Posterior cingulate gyrus (tissue), 11 donors: ENCODE data around the gene MACROD2.

Experiments
- DNase-seq, 10 donors: peaks; one replicate each; pipeline versions ENCODE4 v3.0.0 to v3.0.0-alpha.2; 2020 to 2021; ENCODE audit warnings: mixed read lengths in 3 of 10
- intact Hi-C: fragments of 100-400 bp; cut with DNase I; formaldehyde crosslinking; loops from one replicate; pipeline ENCODE4 v1.15.1; 2023

Gene MACROD2

DNA sequence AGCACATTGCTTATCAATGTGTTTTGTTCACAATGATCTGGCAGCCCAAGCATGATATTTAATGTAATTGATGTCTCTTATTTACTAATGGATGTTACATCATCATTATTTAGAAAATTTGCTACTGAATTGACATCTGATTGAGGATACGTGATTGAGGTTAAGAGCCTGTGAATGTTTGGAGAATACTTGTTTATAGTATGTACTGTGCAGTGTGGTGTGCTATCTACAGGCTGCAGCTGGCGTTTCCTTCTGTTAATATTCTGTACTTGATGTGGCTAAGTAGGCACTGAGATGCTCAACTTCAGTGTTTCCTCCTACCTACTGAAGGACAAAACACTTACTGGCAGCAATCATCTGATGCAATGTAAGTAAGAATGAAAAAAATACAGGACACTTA is 1051.7 kb downstream of the MACROD2 start:
- no peak for DNase-seq
- intact Hi-C loops: no loop called here

DNA sequence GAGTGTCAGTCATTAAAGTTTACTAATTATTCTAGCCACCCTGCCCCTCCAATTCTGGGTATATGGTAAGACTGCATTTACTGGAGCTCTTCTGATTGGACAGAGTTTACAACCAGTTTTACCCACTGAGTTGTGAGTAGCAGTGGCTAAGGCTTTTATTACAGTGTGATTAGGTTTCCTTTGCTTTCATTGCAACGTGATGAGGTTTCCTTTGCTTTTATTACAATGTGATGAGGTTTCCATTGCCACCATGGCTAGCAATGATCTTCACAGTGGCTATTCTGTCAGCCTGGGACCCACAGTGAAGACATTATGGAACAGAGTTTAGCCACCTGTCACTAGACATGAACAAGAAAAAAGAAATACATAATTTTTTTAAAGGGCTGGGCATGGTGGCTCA is 1052.3 kb downstream of the MACROD2 start:
- intact Hi-C loops: no loop called here

DNA sequence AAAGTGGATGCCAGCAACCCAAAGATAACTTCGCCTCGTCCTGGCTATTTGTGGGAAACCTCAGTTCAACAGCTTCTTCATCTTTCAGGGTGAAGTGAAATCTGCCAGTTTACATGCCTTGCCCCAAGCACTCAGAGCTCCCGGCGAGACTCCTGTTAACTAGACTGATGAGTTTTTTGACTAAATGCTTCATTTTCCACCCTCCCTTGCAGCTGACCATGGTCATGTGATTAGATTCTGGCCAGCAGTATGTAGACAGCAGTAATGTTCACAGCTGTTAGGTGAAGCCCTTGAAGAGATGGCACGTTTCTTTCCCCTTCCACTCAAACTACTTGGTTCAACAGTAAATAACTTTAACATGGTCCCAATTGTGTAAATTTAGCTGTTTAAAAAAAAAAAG is 1060.9 kb downstream of the MACROD2 start:
- no peak for DNase-seq
- intact Hi-C loops: no loop called here

More for the DNA sequence above, 1052.3 kb downstream of the MACROD2 start:
- DNase-seq: no peak

DNA sequence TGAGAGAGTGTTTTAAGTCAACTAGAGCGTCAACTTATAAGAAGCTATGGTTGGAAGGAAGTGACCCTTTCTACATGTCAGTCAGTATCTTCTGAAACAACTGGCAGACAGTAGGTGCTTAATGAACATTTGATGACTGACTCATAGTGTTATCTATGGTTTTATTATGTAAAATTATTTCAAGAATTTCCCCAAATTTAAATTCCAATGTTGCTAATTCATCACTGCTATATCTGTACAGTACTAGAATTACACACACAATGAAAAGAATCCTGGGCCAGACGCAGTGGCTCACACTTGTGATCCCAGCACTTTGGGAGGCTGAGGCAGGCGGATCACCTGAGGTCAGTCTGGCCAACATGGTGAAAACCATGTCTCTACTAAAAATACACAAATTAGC is 1063.5 kb downstream of the MACROD2 start:
- no peak for DNase-seq
- intact Hi-C loops: no loop called here

DNA sequence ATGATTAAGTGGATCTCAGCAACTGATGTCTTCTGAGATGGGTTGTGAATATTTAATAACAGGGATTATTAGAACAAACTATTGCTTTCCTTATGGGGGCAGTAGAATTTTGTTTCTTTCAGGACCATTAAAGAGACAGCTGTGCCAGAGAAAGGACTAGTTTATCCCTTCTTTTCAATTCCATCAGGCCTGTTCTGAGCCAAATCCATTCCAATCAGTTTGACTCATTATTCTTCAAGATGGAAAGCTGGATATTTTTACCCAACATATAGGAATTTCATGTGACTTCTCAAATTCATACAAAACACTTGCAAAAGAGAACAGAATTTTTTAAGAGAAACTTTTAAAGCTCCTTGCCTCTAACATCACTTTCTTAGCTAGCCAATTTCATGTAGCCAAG is 1064.1 kb downstream of the MACROD2 start:
- no peak for DNase-seq
- intact Hi-C loops: no loop called here

DNA sequence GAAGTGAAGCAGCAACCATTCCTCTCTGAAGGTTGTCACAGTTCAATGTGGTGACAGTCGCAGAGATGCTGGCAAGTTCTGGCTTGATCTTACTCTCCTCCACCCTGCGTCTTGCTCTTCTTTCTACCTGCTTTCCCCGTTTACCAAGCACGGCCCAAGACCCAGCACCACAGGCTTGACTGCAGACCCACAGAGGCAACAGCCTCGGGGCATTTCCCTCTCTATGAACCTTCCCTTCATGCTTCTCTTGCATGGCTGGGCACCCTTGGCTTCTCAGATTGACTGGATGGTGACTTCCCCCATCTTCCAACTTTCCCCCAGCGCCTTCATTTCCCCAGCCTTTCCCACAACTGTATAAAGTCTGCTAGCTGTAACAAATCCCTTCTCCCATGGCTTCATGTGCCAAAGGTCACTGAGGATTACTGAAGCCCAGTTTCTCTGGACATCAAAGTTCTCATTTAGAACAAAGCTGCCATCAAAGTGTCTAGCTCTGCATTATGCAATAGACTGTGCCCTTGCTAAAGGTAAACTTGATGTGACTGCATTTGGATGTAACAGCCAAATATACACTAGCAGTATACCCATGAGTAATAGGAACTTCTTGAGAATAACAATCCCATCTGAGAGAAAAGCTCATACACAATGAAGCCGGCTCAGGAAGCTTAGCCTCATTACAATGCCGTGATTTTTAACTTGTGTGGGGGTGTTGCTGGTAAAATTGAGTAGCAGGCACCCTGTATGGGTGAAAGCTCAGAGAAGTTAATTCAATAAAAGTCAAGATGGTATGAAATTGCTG is 1065.1 kb downstream of the MACROD2 start:
- intact Hi-C loops: no loop called here
- DNase-seq: no peak

DNA sequence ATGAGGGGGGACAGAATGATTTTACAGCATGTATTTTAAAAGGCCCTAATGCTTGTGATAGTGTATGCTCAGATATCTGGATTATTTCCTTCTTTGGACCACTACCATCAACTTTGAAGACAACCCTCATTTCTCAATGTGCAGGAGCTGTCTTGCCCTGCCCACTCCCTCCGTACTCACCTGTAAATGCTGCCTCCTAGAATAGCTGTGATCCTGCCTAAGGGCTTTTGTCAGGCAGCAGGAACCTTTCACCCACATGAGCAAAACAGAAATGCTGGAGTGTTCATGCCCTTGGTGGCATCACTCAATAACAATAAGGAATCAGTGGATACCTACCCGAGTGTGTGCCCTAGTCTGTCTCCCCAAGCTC is 1065.7 kb downstream of the MACROD2 start:
- DNase-seq: no peak

DNA sequence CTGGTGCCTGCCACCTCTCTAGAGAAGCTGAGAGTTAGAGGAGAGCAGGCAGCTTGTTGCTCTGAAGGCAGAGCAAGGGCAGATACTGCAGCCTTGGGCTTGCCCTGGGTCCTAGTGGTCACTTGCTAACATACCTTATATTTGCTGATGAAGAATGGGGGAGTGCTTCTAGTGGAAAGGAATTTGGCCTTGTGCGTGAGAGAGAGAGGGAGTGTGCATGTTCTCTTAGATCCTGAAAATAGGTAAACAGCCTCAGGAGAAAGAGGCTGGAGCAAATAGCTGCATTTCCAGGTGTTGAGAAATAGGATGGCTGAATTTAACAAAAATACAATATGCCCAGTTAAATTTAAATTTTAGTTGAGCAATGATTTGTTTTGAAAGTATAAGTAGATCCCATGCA is 1066.6 kb downstream of the MACROD2 start:
- no peak for DNase-seq
- intact Hi-C loops: no loop called here

More for the DNA sequence above, 1065.7 kb downstream of the MACROD2 start:
- intact Hi-C loops: no loop called here

DNA sequence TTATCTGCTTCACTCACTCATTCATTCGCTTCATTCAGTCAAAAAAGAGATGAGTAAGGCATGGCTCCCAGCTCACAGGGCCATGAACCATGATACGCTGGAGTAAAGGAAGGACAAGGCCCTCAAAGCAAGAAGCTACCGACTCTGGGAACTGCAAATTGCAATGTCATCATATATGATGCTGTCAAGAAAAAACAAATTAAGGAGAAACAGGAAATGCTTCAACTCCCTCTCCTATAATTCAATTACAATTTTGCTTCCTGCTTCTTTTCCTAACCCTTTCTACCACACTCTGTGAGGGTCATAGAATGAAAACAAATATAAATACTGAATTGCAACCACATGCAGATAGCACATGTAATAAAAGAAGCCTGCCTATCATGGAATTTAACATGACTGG is 1067.8 kb downstream of the MACROD2 start:
- intact Hi-C loops: no loop called here
- no peak for DNase-seq

DNA sequence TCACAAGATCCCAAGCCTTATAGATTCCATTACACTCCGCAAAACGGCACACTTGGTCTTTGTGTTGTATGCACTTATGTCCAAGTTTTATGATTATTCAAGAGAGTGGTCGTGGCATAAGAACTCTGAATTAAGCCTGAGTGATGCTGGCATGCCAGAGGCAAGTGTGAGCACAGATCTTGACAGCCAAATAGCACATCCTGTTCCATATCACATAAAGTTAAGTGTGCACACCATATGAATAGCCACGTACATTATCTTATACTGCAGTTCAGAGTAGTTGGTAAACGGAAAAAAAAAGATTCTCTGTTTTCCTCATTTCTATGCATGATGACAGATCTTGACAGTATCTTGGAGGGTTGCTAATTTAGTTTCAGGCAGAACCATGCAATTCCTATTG is 1069.4 kb downstream of the MACROD2 start:
- DNase-seq: no peak
- intact Hi-C loops: no loop called here

DNA sequence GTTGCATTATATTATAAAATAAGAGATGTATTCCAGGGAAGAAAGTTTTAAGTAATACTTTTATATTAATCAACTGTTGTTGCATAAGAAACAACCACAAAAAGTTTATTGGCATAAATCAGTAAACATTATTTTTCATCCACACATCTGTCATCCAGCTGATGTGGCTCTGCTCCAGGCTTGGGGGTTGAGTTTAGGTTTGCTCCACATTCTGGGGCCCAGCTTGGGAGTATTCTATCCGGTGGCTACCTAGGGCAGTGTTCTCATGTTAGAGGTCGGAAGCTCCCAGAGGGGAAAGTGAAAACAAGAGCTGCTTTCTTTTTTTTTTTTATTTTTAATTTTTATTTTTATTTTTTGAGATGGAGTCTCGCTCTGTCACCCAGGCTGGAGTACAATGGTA is 1070.5 kb downstream of the MACROD2 start:
- intact Hi-C loops: no loop called here
- DNase-seq: no peak

DNA sequence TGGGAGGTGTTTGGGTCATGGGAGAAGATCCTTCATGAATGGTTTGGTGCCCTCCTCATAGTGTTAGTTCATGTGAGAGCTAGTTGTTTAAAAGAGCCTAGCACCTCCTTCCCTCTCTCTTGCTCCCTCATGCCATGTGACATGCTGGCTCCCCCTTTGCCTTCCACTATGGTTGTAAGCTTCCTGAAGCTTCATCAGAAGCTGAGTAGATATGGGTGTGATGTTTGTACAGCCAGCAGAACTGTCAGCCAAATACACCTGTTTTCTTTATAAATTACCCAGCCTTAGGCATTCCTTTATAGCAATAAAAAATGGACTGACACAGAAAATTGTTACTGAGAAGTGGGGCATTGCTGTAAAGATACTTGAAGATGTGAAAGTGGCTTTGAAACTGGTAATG is 1073.2 kb downstream of the MACROD2 start:
- DNase-seq: no peak
- intact Hi-C loops: no loop called here

DNA sequence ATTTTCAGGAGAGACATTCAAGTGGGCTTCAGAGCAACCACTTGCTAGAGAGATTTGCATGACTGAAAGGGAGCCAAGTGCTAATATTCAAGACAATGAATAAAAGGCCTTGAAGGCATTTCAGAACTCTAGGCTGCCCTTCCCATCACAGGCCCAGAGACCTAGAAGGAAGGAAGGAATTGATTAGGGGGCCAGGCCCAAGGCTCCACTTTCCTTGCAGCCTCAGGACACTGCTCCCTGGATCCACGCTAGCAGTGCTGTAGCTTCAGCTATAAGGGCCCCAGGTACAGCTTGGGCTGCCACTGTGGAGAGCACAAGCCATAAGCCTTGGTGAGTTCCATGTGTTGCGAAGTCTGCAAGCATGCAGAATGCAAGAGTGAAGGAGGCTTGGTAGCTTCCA is 1074.0 kb downstream of the MACROD2 start:
- intact Hi-C loops: no loop called here
- DNase-seq: no peak

DNA sequence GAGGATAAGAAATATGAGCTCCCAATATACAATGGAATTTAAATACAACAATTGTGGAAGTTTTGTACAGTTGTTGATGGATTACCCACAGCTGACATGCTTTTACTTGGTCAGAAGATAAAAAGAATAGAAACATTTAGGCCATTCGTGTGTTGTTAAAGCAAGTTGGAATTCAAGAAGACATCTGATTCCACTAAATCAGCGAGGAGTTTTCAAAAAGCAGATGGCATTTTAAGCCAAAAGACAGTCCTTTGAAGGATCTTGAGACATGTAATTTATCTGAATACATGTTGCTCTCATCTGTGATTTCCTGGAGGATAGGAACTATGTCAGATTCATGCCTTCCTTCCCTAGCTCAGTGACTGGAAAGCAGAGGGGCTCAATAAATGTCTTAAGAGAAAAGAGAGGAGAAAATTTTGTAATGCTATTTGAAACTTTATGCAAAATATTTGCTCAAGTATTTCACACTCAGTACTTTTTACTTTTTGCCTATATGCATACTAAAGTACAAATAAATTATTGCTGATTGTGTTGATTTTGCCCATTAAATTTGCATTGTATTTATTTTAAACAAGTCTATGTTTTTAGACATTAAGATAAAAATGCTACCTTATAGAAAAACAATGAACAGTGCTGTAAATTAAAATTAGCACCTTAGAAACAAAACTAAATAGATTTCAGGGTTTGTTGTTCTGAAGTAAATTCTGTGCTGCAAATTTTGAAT is 1075.9 kb downstream of the MACROD2 start:
- intact Hi-C loops: no loop called here
- no peak for DNase-seq

DNA sequence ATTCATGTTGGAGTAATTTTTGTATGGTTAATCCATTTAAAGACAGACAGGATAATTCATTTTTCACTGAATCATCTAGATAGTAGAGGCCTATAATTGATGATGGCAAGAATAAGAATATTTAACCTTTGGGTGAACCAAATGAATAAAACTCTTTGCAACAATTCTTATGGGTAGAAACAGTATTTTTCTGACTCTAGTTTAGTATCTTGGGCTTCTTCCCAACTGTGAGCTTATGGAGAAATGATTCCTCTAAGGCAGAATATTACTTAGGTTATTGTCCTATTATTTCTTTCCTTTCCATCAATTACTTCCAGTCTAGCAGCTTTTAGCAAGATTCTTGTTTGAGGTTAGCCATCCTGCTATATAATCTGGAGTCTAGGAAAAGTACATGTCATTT is 1077.0 kb downstream of the MACROD2 start:
- no peak for DNase-seq
- intact Hi-C loops: no loop called here

DNA sequence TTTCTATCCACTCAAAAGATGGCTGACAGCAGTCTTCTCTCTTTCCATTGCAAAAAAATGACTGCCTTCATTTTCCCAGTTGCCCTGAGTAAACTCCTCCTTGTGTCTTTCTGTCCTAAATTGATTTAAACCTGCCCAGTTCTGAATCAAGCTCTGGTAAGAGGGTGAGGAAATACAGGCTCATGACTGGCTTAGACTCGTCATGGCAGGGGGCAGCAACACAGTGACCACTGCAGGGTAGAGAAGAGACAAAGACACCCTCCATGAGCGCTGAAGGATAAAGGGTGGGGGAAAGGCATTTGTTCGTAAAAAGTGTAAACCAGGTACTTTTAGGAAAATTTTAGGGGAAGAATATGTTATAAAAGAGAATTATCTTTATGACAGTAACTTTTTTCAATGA is 1080.3 kb downstream of the MACROD2 start:
- intact Hi-C loops: no loop called here
- DNase-seq: no peak

DNA sequence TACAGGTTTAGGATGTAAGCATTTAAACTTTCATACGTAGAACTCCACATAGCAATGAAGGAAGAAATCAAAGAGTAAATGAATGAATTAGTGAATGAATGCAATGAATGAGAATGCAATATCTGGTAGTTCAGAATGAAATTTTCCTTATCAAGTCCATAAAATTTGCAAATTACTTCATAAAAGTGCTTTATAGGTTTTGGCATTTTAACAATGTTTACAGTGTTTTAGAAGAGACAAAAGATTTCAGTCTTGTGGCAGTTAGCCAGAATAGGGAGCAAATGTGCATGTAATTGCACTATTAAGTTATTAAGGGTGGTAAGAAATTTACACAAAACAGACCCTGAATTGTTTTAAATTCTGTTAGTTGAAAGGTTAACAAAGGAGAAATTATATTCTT is 1081.5 kb downstream of the MACROD2 start:
- DNase-seq: no peak
- intact Hi-C loops: no loop called here

DNA sequence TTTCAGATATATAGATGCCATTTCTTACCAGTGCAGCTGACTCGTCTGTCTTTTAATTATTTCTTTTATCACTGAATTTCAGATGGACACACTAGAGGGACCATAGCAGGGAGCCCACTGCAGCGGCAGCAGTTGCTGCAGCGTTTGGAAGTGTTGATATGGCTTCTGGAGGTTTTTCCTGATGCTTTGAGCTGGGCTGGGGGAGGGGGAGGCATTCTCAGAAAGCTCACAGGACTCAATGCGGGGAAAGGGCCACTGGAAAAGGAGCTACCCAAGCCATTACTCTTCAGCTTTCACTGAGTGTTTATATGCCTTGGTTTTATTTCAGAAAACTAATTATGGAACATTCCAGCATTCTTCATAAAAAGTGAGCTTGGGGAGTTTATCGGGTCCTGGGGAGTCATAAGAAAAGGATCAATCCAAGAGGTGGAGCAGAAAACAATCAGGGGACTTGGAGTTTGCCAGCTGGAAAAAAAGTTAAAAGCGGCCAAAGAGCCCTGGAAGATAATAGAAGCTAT is 1082.5 kb downstream of the MACROD2 start:
- DNase-seq: no peak
- intact Hi-C loops: no loop called here

DNA sequence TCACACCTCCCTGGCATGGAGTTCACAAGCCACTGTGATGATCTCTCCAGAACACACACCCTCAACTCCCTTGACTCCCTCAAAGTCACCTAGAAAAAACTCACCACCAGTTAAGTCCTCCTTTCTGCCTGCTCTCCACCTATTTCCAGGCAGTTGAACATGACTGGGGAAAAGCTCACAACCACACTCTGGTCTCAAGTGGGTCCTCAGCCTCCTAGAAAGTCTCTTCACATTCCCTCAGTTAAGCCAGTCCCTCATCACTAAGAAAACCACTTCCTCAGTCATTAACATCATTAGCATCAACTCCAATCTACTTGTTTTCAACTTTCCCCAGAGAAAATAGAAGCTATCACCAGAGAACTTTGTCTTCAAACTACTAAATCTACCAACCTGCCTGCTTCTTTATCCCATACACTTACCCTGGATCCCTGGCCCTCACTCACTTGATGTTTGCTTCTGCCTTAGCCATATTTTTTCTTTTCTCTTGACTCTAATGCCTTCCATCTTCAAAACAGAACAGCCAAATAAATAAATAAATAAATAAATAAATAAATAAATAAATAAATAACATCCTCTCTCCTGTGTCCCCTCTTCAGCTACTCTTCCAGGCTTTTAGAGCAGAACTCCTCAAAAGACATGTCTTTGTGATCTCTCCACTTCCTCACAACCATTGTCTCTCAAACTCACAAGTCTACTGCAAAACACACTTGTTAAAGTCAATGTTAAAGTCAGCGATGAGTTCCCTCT is 1084.5 kb downstream of the MACROD2 start:
- no peak for DNase-seq
- intact Hi-C loops: no loop called here

DNA sequence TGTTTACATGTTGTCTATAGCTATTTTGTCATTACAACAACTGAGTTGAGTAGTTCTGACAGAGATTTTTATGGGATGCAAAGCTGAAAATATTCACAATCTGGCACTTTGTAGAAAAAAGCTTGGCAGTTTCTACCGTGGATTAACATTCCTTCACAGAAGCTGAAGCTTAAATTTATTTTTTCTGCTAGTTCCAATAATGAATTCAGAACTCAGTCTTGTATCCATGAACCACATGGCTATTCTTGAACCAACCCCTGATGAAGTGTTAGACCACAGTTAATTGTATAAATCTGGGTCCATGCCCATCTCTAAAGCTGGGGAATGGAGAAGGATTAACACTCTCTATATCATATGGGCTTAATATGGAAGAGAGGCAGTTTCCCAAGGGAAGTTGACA is 1085.9 kb downstream of the MACROD2 start:
- intact Hi-C loops: no loop called here
- no peak for DNase-seq

DNA sequence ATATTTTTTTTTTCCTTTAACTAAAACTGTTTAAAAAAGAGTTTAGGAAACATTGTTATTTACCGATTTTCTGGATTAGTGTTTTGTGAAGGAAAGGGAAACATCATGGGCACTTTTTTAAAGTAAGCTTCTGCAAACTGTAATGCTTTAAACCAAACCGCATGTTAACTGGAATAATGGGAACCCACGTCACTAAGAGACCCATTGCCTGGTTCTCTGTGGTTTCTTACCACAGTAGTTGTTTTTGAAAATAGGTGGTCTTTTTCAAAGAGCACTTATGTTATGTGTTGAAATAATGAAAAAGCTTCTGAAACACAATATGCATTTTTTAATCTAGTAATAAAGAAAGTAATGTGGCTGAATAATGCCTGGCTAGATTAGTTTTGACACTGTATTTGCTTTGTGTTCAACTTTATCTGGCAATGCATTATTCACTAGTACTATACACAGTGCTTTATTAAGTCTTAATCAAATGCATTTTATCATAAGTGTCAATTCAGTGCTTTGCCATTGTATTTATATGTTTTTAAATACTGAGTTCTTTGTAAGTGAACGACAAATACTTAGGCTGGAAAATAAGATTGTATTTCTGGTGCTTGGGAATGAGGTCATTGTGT is 1096.2 kb downstream of the MACROD2 start:
- DNase-seq: no peak
- intact Hi-C loops: no loop called here
